GM12878 (cell line): Measurements from ENCODE around the gene TSPYL2.

ENCODE experiments used
- BACH1 ChIP-seq: fragments of 450-650 bp; IDR thresholded peaks from 2 replicates; pipeline ENCODE4 v1.6.1; 2017; ENCODE audit warnings: mild to moderate bottlenecking, borderline replicate concordance
- CTCF ChIP-seq, 3 experiments: IDR thresholded peaks in 2 of 3; conservative IDR thresholded peaks in 1 of 3; 2 replicates each; pipeline ENCODE4 v1.5.1; 2011; ENCODE audit warnings: low read depth in 3 of 3, low read length in 3 of 3, mild to moderate bottlenecking in 3 of 3, control low read depth in 2 of 3, moderate library complexity in 2 of 3, inconsistent platforms in 1 of 3, mixed read lengths in 1 of 3; ENCODE audit not compliant: control insufficient read depth in 2 of 3, insufficient read depth in 1 of 3; ENCODE audit errors: extremely low read depth in 1 of 3
- CUX1 ChIP-seq: IDR thresholded peaks from 2 replicates; pipeline ENCODE4 v1.6.1; 2012; ENCODE audit warnings: improper control_type of control experiment, low read depth, low read length; ENCODE audit not compliant: insufficient replicate concordance
- E4F1 ChIP-seq: fragments of 450-650 bp; IDR thresholded peaks from 2 replicates; pipeline ENCODE4 v1.6.1; 2018; ENCODE audit warnings: borderline replicate concordance, mild to moderate bottlenecking; ENCODE audit not compliant: partially characterized antibody
- EED ChIP-seq: sonication (generic); IDR thresholded peaks from 2 replicates; pipeline ENCODE4 v1.6.1; 2016; ENCODE audit warnings: antibody characterized with exemption, low read depth
- MYC ChIP-seq: IDR thresholded peaks from 2 replicates; pipeline ENCODE4 v1.6.1; 2011; ENCODE audit warnings: mild to moderate bottlenecking, low read length, moderate library complexity, inconsistent platforms; ENCODE audit not compliant: insufficient read depth, insufficient replicate concordance, insufficient read length, severe bottlenecking
- POLR2A ChIP-seq: IDR thresholded peaks from 2 replicates; pipeline ENCODE4 v1.6.1; 2011; ENCODE audit warnings: low read depth, mild to moderate bottlenecking, low read length
- POLR2AphosphoS5 ChIP-seq: IDR thresholded peaks from 2 replicates; pipeline ENCODE4 v1.6.1; 2011; ENCODE audit warnings: mild to moderate bottlenecking, low read length, inconsistent platforms
- YY1 ChIP-seq: IDR thresholded peaks from 2 replicates; pipeline ENCODE4 v1.6.1; 2011; ENCODE audit warnings: low read depth, mild to moderate bottlenecking, low read length

DNA sequence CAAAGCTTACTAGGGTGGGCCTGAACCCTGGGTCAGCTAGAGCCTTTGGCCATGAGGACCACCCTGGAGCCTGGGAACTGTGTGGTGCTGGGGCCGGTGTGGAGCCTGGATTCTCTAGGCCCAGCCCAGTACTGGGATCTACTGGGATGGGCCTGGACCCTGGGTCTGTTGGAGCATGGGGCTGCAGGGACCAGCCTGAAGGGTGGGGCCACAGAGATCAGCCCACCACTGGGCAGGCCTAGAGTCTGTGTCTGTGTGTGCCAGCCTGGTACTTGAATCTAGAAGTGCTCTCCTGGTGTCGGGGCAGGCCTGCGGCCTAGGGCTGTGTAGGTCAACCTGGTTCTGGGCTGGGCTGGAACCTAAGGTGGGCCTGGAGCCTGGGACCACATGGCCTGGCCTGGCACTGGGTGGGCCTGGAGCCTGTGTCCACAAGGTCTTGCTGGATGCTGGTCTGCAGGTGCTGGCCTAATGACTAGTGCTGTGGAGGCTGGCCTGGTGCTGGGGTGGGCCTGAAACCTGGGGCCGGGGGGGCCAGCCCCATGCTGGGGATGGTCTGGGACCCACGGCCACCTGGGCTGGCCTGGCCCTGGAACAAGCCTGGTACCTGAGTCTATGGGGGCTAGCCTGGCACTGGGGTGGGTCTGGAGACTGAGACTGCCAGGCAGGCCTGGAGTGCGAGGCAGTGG, 32.8 kb downstream of the TSPYL2 start:
- no peak for TF ChIP-seq BACH1
- TF ChIP-seq POLR2A, result no peak
- no peak for TF ChIP-seq EED
- no peak for TF ChIP-seq MYC
- TF ChIP-seq CTCF (IDR thresholded peaks at IDR 0.05 in 2 of 3, conservative IDR thresholded peaks at IDR 0.05 in 1 of 3; ENCODE audit: control insufficient read depth in 2 of 3, extremely low read depth in 1 of 3, insufficient read depth in 1 of 3, low read depth in 3 of 3, low read length in 3 of 3), result no peak
- no peak for TF ChIP-seq CUX1
- TF ChIP-seq E4F1, result no peak
- TF ChIP-seq POLR2AphosphoS5, result no peak
- TF ChIP-seq YY1, result no peak
